GM21390 (cell line): ENCODE results near the gene XPNPEP1.

ENCODE experiments used
- ATAC-seq: cut with Tn5 transposase; IDR thresholded peaks from one replicate; pipeline ENCODE4 v1.9.1; 2021; ENCODE audit not compliant: unreplicated experiment

The XPNPEP1 gene

DNA sequence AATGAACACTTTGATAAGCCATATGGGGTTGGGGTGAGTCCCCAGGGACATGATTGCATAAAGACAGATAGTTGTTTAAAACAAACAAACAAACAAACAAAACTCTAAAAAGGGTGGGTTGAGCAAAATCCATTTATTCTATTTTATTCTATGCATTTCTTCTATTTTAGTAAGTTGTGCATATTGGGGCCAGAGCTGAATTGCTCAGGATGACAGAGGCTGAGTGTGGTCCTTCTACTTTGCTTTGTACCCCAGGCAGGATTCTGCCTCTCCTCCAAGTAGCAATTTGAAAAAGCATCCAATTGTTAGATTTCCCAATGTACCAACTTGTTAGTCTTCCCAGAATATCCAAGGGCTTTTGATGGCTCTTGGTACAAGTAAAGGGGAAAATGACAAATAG is 29.2 kb upstream of the XPNPEP1 start:
- ATAC-seq: no peak

DNA sequence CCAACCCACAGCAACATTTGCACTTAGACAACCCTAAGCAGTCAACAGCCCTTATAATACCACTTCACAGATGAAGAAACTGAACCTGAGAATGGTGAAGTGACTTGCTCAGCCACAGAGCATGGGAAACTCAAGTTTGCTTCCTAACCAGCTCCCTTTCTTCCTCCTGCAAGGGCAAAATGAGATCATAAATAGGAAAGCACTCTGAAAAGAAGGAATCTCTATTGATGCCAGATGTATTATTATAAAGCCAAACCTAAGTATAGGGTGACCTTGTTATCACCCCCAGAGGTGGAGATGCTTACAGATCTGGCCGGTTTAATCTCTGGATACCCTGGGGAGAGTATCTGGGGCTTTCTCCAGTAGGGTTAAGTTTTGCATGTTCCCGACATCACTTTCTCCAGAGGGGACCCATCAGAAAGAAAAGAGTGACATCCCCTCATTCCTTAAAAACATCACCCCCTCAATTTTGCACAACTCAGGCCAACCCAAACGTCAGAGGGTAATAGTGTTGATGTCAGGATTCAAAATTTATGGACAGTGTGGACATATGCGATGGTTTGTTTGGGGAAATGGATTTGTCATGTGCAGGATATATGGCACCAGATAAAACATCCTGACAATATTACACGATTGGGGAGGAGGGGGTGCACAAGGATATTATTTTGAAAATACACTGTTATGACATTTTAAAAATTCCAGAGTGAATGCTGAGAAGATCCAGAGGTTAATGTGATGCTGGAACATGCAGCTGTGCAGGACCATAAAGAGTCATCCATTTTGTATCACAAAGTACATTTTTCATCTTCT is 24.0 kb upstream of the XPNPEP1 start:
- ATAC-seq: no peak

DNA sequence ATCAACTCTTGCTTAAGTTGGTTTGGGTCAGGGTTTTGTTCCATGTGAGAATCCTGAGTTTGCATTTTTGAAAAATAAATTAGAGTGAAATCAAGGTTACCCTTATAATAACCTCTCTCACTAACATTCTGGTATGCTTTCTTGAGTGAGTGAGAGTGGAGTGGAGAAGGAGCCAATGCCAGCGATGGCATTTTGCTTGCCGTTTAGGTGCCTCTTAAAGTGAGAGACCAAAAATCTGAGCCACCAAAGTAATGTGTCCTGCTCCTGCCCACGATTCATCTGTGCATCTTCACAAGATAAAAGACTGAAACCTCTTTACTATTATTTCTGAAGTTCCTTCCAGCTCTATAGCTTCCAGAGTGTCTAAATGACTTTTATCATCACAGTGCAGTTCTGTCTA is 23.4 kb upstream of the XPNPEP1 start:
- no peak for ATAC-seq

DNA sequence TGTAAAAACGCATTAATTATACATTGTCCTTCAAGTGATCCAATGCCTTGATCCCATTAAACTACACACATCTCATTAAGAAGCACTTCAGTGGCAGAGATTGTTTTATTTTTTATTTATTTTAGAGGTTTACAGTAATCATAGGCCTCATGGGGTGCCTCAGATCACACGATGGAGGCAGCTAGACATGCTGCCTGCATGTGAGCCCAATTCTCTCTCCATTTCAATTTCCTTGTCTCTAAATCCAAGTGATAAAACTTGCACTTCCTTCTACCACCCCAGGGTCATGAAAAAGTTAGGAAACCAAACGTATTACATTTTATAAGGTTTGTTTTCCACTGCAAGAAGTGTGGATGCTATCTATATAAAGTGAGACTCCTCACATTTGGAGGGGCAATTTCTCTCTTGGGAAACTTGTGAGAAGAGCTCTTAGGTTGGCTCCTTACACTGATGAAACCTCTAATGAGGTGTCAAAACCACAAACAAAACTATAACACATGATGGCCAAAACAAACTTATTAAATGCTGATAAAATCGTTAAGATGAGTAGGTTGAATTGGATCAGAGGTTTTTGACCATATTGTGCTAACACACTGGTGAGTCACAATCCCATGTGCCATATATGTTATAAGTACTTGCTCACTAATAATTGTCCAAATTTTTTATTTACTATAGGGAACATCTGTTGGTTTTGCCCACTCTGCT is 22.3 kb upstream of the XPNPEP1 start:
- no peak for ATAC-seq

DNA sequence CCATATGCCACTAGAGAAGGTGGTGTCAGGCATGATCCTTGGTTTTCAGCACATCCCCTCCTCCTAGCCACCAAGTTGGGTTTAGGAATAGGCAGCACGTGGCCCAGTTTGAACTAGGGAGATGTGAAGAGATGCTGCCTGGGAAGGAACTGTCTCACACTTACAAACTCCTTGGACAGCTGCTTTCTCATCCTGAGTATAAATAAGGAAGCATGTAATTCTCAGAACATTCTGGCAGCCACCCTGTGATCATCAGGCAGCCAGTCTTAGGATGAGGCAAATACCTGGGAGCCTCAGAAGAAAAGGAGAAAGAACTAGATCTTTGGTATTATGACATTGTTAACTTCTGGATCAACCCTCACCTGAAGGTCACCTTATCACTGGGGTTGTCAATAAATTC is 21.3 kb upstream of the XPNPEP1 start:
- no peak for ATAC-seq

DNA sequence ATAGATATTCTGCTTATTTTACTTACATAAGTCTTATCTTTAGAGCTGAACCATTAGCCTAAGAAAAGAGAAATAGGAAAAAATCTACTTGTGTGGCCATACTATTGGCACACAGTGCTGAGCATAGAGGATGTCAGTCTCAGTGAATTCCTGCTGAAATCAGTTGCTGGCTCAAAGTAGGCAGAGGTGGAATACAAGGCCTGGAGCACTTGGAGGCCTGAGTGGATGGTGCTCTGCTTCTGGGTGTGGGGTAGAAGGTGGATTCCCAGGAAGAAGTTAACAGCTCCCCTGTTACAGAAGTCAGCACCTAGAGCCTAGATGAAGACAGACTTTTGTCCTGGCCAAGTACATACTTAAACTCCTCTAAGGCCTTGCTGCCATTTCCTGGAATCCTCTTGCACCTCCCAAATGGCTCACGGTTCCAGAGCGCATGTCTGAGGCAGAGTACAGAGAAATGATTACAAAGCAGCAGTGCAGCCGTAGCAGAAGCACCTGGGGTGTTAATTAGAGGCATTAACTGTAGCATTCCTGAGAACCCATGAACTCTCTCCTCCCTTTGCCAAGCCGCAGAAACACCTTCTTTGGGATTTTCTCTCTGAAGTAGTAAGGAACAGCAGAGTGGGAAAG is 18.0 kb upstream of the XPNPEP1 start:
- ATAC-seq: no peak

DNA sequence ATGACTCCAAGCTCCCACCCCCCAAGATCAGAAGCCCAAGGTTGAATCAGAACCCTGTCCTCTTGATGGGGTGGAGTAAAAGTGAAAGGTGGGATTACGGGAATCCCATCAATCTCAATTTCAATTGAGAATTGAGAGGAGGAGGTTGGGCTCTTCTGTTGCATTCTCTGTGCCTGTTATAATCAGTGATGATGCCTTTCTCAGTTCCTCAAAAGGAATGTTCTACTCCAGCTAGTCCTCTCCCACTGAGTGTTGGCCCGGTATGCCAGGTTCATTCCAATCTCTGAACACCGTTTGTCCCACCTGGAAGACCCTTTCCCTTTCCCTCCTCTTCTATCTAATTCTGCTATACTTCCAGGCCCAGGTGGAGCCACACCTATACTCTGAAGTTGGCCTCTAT is 17.2 kb upstream of the XPNPEP1 start:
- no peak for ATAC-seq

DNA sequence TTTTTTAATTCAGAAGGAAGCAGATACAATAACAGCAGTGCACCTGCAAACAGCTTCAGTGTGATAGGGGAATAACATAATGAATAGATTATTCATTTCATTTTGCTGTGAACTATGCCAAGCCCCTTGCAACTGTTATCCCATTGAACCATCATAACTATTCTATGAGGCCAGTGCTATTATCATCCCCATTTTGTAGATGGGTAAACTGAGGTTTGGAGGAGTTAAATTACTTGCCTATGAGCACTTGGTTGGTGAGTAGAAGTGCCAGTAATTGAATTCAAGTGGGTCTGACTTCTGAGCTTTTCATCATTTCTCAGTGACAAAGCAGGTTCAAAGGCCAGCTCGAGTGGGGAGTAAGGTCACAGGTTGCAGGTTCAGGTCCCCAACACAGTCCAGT is 16.8 kb upstream of the XPNPEP1 start:
- no peak for ATAC-seq

DNA sequence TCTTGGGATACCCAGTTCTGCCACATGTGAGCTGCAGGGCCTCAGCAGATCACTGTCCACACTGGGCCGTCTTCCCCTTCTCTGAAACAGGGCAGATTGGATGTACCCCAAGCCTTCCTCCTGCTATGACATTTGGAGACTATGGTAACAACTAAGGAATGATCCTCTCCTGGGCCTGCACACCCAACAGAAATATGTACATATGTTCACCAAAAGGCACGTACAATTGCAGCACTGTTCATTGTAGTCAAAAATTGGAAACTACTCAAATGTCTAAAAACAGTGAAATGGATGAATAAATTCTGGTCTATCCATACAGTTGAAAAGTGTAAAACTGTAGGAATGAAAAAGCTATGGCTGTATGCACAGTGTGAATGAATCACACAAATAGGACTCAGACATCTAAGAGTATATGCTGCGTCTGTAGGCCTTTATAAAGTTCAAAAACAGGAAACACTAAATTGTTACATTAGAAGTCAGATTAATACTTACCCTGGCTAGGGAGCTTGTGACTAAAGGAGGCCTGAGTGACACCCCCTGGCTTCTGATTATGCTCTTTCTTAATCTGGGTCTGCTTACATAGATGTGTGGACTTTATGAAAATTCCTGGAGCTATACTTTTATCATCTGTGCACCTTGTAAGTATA is 16.1 kb upstream of the XPNPEP1 start:
- no peak for ATAC-seq

DNA sequence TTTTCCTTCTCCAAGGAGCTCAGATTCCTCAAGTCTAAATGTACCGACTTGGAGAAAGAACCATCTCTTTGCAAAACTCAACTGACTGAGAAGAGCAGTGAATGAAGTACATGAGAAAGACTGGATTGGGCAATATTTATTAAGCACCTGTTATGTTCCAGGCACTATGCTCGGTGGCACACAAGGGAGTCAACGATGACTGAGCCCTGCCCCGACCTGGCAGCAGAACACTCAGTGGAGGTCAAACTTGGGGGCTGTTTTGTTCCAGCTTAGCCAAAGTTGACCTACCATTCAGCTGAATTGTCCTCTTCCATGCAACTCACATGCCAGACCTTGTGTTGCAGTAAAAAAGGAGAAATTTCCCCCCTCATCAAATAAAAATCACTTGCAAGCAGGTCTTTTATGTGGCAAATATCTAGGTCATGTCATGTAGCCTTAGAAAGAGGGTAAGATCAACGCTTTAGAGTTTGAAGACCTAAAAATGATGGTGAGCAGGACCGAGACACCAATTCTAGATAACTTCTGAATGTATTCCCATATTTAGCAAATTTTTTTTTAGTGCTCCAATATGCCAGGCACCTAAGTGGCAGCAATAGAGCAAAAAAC is 14.3 kb upstream of the XPNPEP1 start:
- no peak for ATAC-seq

DNA sequence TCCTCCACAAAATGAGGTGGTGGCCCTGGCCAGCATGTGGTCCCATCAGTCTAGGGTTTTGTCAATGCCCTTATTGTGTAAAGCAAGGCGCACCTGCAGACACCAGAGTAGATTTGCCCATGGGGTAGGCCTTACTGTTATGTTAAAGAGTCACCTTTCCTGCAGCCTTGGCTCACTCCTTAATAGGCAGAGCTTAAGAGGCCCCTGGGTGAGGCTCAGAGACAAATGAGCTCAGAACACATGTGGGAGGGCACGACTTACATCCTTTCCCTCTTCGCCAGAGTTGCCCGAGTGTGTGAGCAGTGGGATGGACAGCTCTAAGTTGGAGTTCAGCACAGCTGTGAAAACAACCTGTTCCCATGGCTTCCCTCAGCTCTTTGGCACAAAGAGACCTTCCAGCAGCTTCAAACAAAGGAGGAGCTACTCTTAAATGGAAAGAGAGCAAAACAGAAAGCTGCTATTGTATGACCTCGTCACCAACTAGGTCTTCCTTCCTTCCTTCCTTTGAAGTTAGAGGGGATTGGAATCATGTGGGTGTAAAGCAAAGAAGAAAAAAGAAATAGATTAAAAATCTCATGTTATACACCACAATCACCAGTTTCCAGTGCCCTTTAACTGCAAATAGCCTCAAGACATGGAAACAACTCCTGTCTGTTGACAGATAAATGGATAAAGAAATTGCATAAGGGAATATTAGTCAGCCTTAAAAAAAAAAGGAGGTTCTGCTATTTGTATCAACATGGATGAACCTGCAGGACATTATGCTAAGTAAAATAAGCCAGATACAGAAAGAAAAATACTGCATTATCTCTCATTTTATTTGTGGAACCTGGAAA is 11.9 kb upstream of the XPNPEP1 start:
- no peak for ATAC-seq

DNA sequence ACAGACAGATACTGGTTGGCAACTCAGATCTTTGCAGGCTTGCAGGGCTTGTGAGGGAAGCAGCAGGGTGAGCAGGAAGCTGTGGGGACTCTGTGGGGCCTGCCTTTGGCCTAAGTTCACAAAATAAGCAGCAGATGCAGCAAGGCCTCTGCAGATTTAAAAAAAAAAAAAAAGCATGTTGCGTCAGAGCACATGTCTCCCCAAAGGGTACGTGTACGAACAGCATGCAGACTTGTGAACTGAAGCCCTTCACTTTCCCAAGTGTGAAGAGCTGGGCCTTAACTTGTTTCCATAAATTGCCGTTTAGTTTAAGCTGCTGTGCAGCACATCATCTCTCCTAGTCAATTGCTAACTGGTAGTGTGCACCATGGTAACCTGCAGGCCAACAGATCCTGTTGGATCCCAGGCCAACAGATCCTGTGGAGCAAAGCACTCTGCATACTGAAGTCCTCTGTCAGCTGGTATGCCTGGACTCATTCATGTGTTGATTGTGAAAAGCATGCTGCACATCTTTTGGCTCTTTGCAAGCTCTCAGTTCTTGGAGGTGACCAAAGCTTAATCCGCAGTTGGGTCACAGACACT is 10.8 kb upstream of the XPNPEP1 start:
- no peak for ATAC-seq

DNA sequence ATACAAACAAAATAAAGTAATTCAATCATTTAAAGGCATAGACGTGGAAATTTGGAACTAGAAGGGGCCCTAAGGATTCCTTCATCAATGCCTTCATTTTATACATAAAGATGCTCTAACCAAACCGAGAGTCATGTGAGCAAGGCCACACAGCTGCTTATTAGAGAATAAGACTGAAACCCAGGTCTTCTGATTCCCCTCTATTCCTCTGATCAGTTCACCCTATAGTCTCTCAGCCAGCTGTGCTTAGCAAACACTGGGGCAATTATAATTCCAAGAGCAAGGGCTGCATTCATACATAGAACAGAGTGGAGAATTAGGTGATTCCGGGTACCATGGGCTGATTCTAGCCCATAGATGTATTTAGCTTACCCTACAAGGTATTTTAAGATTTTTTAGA is 9.7 kb upstream of the XPNPEP1 start:
- no peak for ATAC-seq

DNA sequence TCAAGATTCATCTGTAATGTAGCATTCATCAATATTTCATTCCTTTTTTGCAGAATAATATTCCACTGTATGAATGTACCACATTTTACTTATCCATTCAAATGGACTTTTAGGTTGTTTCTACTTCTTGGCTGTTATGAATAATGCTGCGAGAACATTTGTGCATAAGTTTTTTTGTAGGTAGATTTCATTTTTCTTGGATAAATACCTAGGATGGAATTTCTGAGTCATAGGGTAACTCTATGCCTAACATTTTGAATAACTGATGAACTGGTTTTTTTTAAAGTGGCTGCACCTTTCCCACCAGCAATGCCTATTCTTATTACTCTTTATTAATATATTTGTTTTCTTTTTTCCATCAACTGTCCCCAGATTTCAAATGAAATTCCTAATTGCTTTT is 9.1 kb upstream of the XPNPEP1 start:
- no peak for ATAC-seq

DNA sequence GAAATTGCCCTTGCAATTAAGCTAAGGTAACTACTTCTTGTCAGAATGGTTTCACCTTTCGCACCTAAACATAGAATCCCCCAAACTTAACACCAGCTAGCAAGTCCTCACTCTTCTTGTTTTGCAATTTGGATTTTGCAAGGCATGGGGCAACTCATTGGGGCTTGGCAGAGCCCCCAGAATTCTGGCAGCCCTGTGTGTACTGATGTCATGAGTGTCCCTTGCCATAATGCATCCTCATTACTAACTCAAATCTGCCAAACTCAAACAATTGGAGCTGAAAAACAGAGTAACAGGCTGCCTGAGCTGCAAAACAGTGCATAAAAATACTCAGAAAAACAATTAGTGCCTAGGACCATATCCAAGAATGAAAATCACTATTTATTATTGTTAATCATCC is 7.9 kb upstream of the XPNPEP1 start:
- ATAC-seq: no peak

DNA sequence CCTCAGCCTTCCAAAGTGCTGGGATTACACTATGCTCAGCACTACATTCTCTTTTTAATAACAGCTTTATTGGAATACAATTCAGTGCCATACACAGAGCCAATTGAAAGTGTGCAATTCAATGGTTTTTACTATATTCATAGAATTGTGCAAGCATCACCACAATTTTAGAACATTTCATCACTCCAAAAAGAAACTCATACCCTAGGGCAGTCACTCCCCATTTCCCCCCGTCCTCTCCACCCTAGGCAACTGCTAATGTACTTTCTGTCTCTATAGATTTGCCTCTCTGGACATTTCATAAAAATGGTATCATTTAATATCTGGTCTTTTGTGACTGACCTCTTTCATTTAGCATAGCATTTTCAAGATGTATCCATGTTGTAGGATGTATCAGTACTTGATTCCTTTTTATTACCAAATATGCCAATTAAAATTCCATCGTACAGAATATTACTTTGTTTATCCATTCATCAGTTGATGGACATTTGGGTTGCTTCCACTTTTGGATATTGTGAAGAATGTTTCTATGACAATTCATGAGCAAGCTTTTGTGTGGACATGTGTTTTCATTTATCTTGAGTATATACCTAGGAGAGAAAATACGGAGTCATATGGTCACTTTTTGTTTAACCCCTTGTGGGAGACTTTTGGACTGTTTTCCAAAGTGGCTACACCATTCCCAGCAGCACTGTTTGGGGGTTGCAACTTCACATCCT is 6.3 kb upstream of the XPNPEP1 start:
- ATAC-seq: no peak

DNA sequence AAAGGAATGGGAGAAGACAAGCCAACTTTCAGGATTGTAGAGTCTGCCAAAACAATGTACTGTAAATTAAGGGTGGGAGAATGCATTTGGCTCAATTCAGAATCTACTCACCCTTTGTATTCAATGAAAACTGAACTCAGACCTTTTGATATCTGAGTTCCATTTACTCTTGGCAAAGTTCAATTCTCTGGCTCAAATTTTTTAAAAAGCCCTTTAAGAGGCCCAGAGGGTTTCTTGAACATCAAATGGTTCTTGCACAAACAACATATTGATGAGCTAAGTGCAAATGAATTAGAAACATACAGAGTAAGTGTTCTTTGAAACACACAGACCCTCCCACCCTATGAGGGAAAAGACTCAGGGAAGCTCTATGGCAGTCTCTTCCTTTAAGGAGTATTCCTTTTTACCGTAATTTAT is 5.2 kb upstream of the XPNPEP1 start:
- ATAC-seq: no peak

DNA sequence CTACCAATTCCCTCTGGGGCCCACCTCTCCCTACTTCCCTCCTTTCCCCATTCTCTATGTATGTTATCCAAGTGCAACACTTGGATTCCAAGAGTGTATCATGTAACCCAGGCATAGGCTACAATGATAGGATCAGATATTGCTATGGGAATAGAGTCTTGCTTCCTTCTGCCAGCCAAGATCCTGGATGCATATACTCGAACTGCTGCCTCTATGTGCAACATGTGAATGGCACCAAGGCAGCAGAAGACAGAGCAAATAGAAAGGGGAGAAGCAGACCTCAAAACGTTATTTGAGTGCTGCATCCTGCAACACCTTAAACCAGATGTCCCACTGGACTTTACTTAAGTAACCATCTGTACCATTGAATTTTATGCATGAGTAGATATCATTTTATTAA is 3.5 kb upstream of the XPNPEP1 start:
- no peak for ATAC-seq

DNA sequence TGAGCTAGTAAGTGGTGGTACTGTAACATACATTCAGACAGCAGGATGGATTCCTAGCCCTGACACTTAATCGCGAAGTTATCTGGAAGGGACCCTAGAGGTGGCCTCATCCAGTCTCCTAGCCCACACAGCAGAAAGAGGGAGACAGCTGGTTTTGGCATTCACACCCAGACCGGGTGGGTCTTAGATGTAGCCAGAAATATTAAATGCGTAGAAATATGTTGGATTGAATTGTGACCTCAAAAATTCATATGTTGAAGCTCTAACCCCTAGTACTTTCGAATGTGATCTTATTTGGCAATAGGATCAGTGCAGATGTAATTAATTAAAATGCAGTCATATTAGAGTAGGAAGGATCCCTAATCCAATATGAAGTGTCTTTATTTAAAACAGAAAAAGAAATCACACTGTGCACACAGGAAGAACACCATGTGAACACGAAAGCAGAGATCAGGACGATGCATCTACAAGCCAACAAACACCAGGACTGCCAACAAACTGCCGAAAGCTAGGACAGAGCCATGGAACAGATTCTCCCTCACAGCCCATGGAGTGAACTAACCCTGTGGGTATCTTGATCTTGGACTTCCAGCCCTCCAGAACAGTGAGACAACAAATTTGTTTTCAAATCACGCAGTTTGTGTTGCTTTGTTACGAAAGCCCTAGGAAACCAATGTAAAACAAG is 2.9 kb upstream of the XPNPEP1 start:
- ATAC-seq: no peak
